ENCODE results near the gene VTI1A. TPM values are rescaled to one million over a fixed set of nuclear protein-coding genes. Genes with fewer than 3 reads are reported as not detected.
A peak's percentile ranks its signal among the peaks of the same experiment; 100 is the strongest.

The VTI1A gene
- total and polyA plus RNA-seq, 2 experiments from 2014 or later, result 26.8 to 31.0 TPM

DNA sequence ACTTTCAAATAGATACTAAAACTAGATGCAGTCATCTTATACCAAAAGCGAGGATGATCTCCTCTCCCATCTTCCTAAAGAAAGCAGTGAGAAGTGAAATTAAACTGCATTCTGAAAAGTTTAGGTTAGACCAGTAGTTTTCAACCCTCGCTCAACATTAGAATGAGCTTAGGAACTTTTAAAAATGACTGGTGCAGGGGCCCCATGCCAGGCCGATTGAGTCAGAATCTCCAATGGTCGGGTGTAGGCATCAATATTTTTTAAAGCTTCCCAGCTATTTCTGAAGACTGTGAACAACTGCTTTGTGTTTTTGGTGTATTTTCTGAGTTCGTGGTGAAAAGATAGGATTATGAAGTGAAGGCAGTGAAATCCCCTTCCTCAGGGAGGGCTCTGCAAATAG lies 146.0 kb downstream of the VTI1A start:
- Histone ChIP-seq H3K9me2 (ENCODE audit: insufficient read depth) (no peaks in the 10 kb centered on the region), H3K36me3 (ENCODE audit: insufficient read depth) (no peaks in the 10 kb centered on the region), H3K4me1 (ENCODE audit: insufficient read depth) (peaks cover 10% of the 10 kb centered on the region), H3K79me2 (replicated peaks; ENCODE audit: insufficient read depth) (no peaks in the 10 kb centered on the region), H4K20me1 (replicated peaks; ENCODE audit: insufficient read depth) (no peaks in the 10 kb centered on the region), H3K4me2 (no peak overlapping the region), H2AFZ (no peak overlapping the region), H3K4me3 (no peak overlapping the region), H3K27me3 (ENCODE audit: insufficient read depth) (no peaks in the 10 kb centered on the region), H3K27ac (ENCODE audit: low read depth) (peak overlapping the region; percentile 47; the same call in 1 of the 2 replicates), H3F3A (replicated peaks; ENCODE audit: low read depth) (no peaks in the 10 kb centered on the region)
- ATAC-seq, result no peak
- Mint-ChIP-seq H3K4me1 (peaks cover 12% of the 10 kb centered on the region), H3K36me3 (ENCODE audit: low read depth) (no peaks in the 10 kb centered on the region), H3K4me3 (no peak overlapping the region), H3K27ac (no peak overlapping the region), H3K27me3 (ENCODE audit: insufficient read depth, low read depth, poor library complexity) (no peaks in the 10 kb centered on the region), H3K9me3 (no peaks in the 10 kb centered on the region; the same call in 2 of the 3 replicates)
- TF ChIP-seq EZH2 (IDR thresholded peaks at IDR 0.05; ENCODE audit: low read depth, unreplicated experiment), result no peak
- TF ChIP-seq, protein P1, sequence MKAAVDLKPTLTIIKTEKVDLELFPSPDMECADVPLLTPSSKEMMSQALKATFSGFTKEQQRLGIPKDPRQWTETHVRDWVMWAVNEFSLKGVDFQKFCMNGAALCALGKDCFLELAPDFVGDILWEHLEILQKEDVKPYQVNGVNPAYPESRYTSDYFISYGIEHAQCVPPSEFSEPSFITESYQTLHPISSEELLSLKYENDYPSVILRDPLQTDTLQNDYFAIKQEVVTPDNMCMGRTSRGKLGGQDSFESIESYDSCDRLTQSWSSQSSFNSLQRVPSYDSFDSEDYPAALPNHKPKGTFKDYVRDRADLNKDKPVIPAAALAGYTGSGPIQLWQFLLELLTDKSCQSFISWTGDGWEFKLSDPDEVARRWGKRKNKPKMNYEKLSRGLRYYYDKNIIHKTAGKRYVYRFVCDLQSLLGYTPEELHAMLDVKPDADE (IDR thresholded peaks at IDR 0.05), result no peak
- no peak for TF ChIP-seq STAT1 (IDR thresholded peaks at IDR 0.05; ENCODE audit: unreplicated experiment)
- TF ChIP-seq POLR2AphosphoS5 (IDR thresholded peaks at IDR 0.05; ENCODE audit: low read depth), result no peak
- TF ChIP-seq, protein P2, sequence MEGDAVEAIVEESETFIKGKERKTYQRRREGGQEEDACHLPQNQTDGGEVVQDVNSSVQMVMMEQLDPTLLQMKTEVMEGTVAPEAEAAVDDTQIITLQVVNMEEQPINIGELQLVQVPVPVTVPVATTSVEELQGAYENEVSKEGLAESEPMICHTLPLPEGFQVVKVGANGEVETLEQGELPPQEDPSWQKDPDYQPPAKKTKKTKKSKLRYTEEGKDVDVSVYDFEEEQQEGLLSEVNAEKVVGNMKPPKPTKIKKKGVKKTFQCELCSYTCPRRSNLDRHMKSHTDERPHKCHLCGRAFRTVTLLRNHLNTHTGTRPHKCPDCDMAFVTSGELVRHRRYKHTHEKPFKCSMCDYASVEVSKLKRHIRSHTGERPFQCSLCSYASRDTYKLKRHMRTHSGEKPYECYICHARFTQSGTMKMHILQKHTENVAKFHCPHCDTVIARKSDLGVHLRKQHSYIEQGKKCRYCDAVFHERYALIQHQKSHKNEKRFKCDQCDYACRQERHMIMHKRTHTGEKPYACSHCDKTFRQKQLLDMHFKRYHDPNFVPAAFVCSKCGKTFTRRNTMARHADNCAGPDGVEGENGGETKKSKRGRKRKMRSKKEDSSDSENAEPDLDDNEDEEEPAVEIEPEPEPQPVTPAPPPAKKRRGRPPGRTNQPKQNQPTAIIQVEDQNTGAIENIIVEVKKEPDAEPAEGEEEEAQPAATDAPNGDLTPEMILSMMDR (conservative IDR thresholded peaks at IDR 0.05; ENCODE audit: low read depth in 2 of 2), result no peak
- no peak for TF ChIP-seq ZNF114 (CRISPR knock-in tag; IDR thresholded peaks at IDR 0.05)
- TF ChIP-seq JUNB (IDR thresholded peaks at IDR 0.05; ENCODE audit: unreplicated experiment), result no peak
- no peak for DNase-seq (ENCODE audit: low spot score)

DNA sequence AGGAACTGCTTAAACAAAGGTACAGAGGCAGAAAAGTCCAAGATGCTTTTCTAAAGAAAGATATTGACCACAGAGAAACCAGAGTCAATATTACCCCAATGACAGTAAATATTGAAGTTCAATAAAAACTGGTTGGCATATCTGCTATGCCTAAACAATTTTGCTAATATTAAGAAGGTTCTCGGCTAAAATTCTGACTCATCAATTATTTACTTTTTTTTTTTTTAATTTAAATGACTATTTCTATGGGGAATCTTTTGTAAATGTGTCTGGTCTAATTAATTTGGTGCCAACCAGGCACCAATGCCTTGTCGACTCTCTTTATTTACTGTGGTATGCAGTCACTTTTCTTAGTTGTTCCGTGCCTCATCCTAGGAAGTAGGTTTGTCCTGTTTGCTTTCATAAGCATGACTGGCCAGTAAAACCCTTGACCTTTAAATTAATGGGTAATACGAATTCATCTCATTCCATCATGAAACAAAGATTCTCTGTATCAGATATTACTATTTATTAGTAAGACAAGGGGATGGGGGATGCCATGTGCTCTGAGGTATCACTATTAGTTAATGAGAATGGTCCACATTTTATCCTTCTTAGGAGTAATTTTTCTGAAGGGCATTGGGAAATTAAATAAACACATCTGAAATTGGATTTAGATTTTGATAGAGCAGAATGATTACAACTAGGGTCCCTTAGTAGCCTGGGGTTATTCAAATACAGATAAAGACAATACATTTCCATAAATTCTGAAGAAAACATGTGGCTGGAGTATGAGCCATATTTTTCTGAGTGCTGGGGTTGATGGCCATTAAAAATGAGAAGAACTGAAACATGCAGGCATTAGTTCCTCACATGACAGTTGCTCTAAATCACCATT lies 154.4 kb downstream of the VTI1A start:
- no peaks in the 10 kb centered on the region for H3K9me3 Mint-ChIP-seq
- no peak for ATAC-seq
- TF ChIP-seq, protein P2 (conservative IDR thresholded peaks at IDR 0.05; ENCODE audit: low read depth in 2 of 2), result no peak
- TF ChIP-seq EZH2phosphoT487 (IDR thresholded peaks at IDR 0.05; ENCODE audit: unreplicated experiment) (no peak), ZNF114 (CRISPR knock-in tag; IDR thresholded peaks at IDR 0.05) (no peak), CREB1 (CRISPR knock-in tag; IDR thresholded peaks at IDR 0.05; ENCODE audit: low read depth) (no peak), NANOG (IDR thresholded peaks at IDR 0.05; ENCODE audit: borderline replicate concordance) (no peak), JUNB (IDR thresholded peaks at IDR 0.05; ENCODE audit: unreplicated experiment) (no peak)
- TF ChIP-seq, protein P3, sequence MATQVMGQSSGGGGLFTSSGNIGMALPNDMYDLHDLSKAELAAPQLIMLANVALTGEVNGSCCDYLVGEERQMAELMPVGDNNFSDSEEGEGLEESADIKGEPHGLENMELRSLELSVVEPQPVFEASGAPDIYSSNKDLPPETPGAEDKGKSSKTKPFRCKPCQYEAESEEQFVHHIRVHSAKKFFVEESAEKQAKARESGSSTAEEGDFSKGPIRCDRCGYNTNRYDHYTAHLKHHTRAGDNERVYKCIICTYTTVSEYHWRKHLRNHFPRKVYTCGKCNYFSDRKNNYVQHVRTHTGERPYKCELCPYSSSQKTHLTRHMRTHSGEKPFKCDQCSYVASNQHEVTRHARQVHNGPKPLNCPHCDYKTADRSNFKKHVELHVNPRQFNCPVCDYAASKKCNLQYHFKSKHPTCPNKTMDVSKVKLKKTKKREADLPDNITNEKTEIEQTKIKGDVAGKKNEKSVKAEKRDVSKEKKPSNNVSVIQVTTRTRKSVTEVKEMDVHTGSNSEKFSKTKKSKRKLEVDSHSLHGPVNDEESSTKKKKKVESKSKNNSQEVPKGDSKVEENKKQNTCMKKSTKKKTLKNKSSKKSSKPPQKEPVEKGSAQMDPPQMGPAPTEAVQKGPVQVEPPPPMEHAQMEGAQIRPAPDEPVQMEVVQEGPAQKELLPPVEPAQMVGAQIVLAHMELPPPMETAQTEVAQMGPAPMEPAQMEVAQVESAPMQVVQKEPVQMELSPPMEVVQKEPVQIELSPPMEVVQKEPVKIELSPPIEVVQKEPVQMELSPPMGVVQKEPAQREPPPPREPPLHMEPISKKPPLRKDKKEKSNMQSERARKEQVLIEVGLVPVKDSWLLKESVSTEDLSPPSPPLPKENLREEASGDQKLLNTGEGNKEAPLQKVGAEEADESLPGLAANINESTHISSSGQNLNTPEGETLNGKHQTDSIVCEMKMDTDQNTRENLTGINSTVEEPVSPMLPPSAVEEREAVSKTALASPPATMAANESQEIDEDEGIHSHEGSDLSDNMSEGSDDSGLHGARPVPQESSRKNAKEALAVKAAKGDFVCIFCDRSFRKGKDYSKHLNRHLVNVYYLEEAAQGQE (IDR thresholded peaks at IDR 0.05; ENCODE audit: unreplicated experiment), result no peak
- TF ChIP-seq, protein P1 (IDR thresholded peaks at IDR 0.05), result no peak

More for the DNA sequence above, 154.4 kb downstream of the VTI1A start:
- Mint-ChIP-seq H3K36me3 (ENCODE audit: low read depth) (no peaks in the 10 kb centered on the region), H3K27ac (no peak overlapping the region), H3K4me3 (no peak overlapping the region), H3K4me1 (peaks cover 9% of the 10 kb centered on the region), H3K27me3 (ENCODE audit: insufficient read depth, low read depth, poor library complexity) (no peaks in the 10 kb centered on the region)
- Histone ChIP-seq H3K4me2 (no peak overlapping the region), H3F3A (replicated peaks; ENCODE audit: low read depth) (no peaks in the 10 kb centered on the region), H3K4me1 (ENCODE audit: insufficient read depth) (peaks cover 6% of the 10 kb centered on the region; the same call in 1 of the 2 replicates), H2AFZ (no peak overlapping the region), H3K36me3 (ENCODE audit: insufficient read depth) (no peaks in the 10 kb centered on the region), H3K27ac (ENCODE audit: low read depth) (no peak overlapping the region), H3K79me2 (replicated peaks; ENCODE audit: insufficient read depth) (no peaks in the 10 kb centered on the region), H3K9me2 (ENCODE audit: insufficient read depth) (no peaks in the 10 kb centered on the region), H4K20me1 (replicated peaks; ENCODE audit: insufficient read depth) (no peaks in the 10 kb centered on the region), H3K4me3 (no peak overlapping the region), H3K27me3 (ENCODE audit: insufficient read depth) (no peaks in the 10 kb centered on the region)
- DNase-seq (ENCODE audit: low spot score), result no peak
